Epithelial cell of proximal tubule (primary cell): ENCODE data around the gene CAMP. TPM values are rescaled to one million over a fixed set of nuclear protein-coding genes. Genes with fewer than 3 reads are reported as not detected.

Experiments used
- DNase-seq: peaks from one replicate; pipeline ENCODE4 v3.0.0-alpha.2; 2011; ENCODE audit warnings: low read depth
- H3K4me3 ChIP-seq: 2 replicates; pipeline ENCODE4 v1.5.1; 2011; ENCODE audit warnings: low read depth, mild to moderate bottlenecking, low read length
- CTCF ChIP-seq: conservative IDR thresholded peaks from 2 replicates; pipeline ENCODE4 v1.5.1; 2012; ENCODE audit warnings: low read depth, mild to moderate bottlenecking, low read length
- total RNA-seq: library from RNA; depleted of rRNA; stranded (reverse); fragments of >200 nt; gene quantifications from 2 replicates; pipeline ENCODE4 v1.2.3, GENCODE V29; 2015

The CAMP gene
- total RNA-seq, 1 donor from 2014 or later = not detected

DNA sequence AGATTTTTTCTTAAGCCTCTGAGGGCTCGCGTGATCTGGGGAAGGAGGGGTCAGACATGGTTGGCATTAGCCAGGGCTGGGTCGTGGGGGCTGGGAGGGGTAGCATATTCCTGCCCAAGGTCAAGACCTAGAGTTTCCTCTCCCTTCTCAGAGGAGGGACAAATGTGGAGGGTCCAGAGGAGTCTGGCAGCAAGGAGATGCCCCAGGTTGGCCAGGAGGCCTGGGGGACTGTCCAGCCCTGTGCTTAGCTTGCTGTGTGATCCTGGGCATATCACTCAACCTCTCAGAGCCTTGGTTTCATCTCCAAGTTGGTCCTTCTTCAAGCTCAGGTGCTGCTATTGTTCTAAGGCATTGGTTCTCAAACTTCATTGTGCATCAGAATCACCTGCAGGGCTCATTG, 9.1 kb upstream of the CAMP start:
- no peak for DNase-seq
- no peak for TF ChIP-seq CTCF
- no peak overlapping the region for H3K4me3 ChIP-seq

- no peak for DNase-seq
Measured at GRCh38 chr3:48215019-48215418, 8.3 kb upstream of the CAMP start.

GRCh38 chr3:48215466-48215865, 7.8 kb upstream of the CAMP start:
- no peak overlapping the region for H3K4me3 ChIP-seq
- DNase-seq = no peak
- no peak for TF ChIP-seq CTCF

More at GRCh38 chr3:48215019-48215418, 8.3 kb upstream of the CAMP start:
- H3K4me3 ChIP-seq = no peak overlapping the region
- no peak for TF ChIP-seq CTCF

- no peak for DNase-seq
- no peak for TF ChIP-seq CTCF
Measured at GRCh38 chr3:48215876-48216275, 7.4 kb upstream of the CAMP start.

DNA sequence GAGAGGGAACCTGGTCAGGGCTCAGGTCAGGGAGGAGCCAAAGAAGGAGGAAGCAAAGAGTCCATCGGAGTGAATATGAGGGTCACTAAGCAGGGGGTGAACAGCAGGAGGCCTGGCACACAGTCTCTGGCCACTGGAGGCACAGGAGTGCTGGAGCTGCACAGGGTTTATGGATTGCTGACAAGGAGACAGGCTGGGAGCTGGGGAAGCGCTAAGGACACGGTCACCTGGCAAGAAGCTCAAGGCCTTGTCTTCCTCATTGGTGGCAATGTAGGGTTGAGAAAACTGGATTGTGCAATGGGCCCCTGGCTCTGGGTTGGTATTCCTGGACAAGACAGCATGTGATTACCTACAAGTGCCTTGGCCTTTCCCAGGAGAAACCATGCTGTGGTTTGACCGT, 5.8 kb upstream of the CAMP start:
- no peak for DNase-seq
- H3K4me3 ChIP-seq = no peak overlapping the region
- TF ChIP-seq CTCF = no peak

More at GRCh38 chr3:48215876-48216275, 7.4 kb upstream of the CAMP start:
- H3K4me3 ChIP-seq = no peak overlapping the region

GRCh38 chr3:48218537-48218936, 4.8 kb upstream of the CAMP start:
- no peak overlapping the region for H3K4me3 ChIP-seq
- TF ChIP-seq CTCF = no peak
- no peak for DNase-seq

GRCh38 chr3:48219543-48219942, 3.8 kb upstream of the CAMP start:
- no peak for DNase-seq
- no peak overlapping the region for H3K4me3 ChIP-seq
- no peak for TF ChIP-seq CTCF
